GM18502 (cell line): ENCODE data around the gene SHTN1.

ENCODE experiments used
- ATAC-seq: cut with Tn5 transposase; IDR thresholded peaks from one replicate; pipeline ENCODE4 v1.9.1; 2021; ENCODE audit warnings: mild to moderate bottlenecking; ENCODE audit not compliant: unreplicated experiment, poor library complexity

SHTN1 gene

DNA sequence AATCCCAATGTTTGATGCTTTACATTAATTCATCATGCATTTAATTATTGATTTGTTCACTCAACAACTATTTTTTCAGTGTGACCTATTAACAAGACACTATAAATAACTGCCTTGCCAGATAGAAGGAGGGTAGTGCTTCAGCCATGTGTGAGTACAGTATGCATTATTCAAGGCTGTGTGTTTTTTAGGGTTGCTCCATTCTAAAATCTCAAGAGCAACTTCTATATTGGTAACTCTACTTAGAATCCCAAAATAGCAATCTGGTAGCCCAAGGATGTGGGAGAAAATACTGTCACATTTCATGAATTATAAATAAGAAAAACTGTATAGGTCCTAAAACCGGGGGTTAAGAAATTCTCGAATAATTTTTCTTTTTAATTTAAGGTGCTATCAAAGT is 85.8 kb downstream of the SHTN1 start:
- ATAC-seq: no peak

GRCh38 chr10:116918583-116918982 is 86.4 kb downstream of the SHTN1 start:
- ATAC-seq: no peak

DNA sequence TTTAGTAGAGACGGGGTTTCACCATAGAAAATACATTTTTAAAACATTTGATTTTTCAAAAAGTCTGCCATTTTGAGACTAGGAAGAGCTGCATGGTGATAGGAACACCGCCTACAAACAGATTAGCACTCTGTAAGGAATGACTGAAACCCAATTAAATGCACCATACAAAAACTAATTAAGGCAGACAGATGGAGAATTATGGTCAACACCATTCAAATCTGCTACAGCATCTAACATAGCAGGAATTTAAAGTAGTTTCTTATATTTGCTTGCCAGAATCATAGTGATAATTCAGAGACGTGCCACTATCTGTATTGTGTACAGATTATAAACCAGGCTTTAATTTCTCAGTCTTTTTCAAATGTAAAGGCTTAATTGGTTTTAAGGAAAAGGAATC is 87.5 kb downstream of the SHTN1 start:
- ATAC-seq: no peak

- ATAC-seq: no peak
These were observed 89.6 kb downstream of the SHTN1 start for GRCh38 chr10:116915340-116915739.

GRCh38 chr10:116913695-116914094 is 91.3 kb downstream of the SHTN1 start:
- no peak for ATAC-seq

GRCh38 chr10:116912162-116912561 is 92.8 kb downstream of the SHTN1 start:
- ATAC-seq: no peak

DNA sequence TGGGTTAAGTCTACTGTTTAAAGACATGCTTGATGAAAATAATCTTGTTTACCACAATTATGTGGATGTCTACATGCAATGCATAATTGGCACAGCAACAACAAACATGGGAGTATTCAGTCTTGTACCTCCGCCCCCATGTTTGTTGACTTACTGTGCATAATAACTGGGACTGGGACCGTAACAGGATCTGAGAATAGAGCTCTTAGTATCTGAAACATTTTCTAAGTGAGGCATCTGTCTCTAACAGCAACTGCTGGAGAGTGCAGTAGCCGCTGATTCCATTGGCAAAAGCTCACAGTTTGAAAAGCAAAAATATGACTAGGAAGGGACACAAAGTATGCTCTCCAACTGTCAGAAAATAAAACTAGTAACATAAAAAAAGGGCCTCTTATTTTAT is 94.1 kb downstream of the SHTN1 start:
- no peak for ATAC-seq

DNA sequence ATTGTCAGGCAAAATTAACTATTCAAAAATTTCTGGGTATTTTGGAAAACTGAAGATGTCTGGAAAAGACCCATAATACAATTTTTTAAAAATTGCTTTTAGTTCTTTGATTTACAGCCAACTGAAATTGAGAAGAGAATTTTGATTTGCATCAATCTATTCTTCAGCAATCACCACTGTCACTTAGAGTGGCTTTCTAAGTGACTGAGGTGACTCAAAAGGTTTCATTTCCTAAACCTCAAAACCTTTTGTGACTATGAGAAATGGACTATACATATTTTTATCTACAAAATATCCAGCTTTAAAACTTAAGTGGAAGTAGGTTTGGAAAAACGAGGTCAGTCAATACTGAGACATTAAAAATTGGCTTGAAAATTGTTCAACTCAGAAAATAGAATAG is 95.7 kb downstream of the SHTN1 start:
- peak; percentile 71 for ATAC-seq

GRCh38 chr10:116907245-116907987 is 97.6 kb downstream of the SHTN1 start:
- ATAC-seq: no peak

- no peak for ATAC-seq
These were observed 99.2 kb downstream of the SHTN1 start for GRCh38 chr10:116905845-116906210.

GRCh38 chr10:116899626-116900025 is 105.4 kb downstream of the SHTN1 start:
- no peak for ATAC-seq

DNA sequence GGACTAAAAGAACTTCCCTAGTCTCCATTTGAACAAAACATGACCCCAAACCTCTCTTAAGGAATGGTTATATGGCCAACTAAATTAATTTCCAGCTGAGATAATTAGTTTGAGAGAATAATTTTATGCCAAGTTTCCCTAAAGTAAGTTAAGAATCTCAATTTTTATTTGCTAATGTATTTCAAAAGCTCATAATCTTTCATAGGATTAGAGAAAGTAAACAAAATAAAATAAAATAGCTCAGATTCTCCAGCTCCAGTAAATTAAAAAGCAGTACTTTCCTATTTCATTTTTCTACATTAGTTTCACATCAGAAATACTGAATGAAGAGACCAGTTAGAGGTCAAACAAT is 111.3 kb downstream of the SHTN1 start:
- ATAC-seq: no peak

GRCh38 chr10:116892907-116893685 is 111.9 kb downstream of the SHTN1 start:
- no peak for ATAC-seq

GRCh38 chr10:116891208-116891607 is 113.8 kb downstream of the SHTN1 start:
- no peak for ATAC-seq

DNA sequence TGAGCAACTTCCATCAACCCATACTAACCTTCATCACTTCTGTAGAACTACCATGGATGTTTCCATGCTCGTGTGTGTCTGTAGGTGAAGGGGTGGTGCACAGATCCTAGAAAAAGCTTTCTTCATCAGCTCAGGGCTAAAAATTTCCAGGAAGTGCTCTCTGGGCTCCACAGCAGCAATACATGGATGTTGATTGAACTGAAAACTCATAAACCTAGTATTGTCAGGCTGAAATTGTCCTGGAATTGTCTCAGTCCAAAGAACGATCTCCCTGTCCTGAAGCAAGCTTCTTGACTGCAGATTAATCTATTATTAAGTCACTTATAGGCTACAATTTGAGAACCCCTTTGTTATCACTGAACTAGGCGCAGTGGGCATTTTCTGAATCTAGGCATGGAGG is 115.9 kb downstream of the SHTN1 start:
- ATAC-seq: no peak

DNA sequence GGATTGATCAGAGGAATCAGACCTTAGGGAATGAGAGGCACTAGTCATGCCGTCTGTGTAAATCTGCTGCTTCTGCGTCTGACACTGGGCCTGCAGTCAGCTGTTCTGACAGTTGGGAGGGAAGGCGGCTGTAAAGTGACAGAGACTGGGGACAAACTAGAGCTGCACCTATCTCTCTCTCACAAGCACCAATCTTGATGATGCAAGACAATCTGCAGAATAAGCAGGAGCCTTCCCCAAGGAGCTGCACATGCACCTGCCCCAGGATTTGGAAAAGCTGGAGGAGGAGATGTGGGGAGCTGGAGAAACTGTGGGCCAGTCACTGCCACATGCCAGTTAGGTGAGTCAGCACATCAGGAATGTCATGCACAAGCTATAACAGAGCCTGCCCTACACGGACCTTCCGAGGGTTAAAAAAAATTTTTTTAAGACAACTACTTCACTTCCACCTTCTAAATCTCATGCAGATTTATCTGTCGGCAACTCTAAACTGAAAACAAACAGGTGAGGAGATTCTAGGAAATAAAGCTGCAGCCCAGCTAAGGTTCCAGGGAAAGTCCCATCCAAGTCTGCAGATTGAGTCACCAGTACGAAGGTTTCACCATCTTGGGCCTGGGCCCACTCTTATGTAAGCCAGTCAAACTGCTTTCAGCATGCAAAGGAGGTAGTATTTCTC is 116.5 kb downstream of the SHTN1 start:
- ATAC-seq: no peak

DNA sequence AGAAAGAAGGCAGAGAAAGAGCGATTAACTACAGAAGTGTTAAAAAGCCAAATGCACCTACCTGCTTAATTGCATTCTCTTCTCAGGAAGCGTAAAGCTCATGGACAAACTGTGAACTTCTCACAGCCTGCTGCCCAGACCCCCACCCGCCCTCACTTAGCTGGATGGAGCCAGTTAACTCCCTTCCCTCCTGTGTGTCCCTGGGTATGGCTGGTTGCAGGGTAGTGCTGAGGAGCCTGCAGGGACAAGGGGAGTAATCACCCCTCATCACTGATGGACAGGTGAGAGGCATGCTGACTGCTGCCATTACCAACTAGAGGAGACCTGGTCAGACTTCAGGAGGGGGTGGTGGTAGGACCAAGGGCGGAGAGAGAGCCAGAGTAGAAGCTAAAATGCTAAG is 118.2 kb downstream of the SHTN1 start:
- no peak for ATAC-seq

- no peak for ATAC-seq
These were observed 122.3 kb downstream of the SHTN1 start for GRCh38 chr10:116882639-116883038.

DNA sequence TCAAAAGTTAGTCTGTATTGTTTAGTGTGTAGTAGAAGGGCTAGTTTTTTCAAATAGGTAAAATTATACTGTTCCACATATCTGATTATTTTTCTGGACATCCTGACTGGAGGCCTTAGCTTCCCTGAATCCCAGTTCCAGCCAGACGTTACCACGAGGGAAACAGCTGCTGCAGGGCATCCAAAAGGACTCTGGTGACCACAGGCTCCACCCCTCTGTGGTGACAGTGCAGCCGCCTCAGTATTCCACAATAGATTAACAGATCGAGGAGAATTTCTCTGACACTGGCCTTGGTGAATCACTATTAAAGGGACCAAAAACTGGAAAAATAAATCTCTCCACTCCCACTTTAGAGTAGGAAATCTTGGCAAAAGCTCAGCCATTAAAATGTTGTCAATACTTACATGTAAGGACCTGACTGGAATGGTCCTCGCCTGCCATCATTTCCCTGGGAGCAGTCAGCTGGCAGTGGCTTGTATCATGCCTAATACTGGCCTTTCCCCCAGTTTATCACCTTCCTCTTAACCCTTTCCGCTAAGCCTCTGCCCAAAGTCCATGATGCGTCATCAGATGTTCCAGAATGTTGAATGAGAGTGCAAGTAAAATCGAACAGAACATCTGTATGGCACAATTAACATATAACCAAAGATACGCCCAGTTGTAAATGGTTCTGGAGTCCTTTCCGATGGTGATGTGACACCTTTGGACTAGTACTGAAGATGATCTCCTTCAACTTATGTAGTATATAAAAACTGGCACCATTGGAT is 124.1 kb downstream of the SHTN1 start:
- no peak for ATAC-seq

GRCh38 chr10:116879817-116880216 is 125.2 kb downstream of the SHTN1 start:
- no peak for ATAC-seq

DNA sequence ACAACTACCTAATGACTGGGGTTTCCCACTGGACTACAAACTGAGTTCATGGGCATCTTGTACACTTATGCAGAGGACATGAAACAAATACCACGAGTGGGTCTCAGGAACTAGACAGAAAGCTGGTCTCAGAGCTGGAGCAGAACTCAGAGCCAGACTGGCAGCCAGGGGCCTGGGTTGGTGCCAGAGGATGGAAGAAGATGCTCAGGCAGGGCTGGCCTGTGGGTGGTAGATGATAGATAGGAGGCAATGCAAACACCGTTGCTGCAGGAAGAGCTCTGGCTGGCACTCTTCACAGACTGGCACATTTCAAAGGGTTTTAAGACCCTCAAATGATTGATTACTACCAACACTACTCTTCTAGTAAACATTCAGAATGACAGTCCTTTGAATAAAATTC is 126.9 kb downstream of the SHTN1 start:
- no peak for ATAC-seq
